Fibroblast of villous mesenchyme (primary cell): ENCODE results near the gene ALKBH7. TPM values are rescaled to one million over a fixed set of nuclear protein-coding genes. Genes with fewer than 3 reads are reported as not detected.
"Not testable (repeated sequence)": the region's sequence is repeated elsewhere in the genome, so short reads cannot be mapped to it uniquely, and the experiment has no call there.

Experiments
- DNase-seq: peaks from one replicate; pipeline ENCODE4 v3.0.0-alpha.2; 2010; ENCODE audit warnings: low read depth
- H3K4me3 ChIP-seq: 2 replicates; pipeline ENCODE4 v1.5.1; 2011; ENCODE audit warnings: low read depth, mild to moderate bottlenecking, low read length
- CTCF ChIP-seq: IDR thresholded peaks from 2 replicates; pipeline ENCODE4 v1.5.1; 2012; ENCODE audit warnings: low read depth, mild to moderate bottlenecking, low read length; ENCODE audit not compliant: insufficient read depth
- total RNA-seq: library from RNA; depleted of rRNA; stranded (reverse); fragments of >200 nt; gene quantifications from 2 replicates; pipeline ENCODE4 v1.2.3, GENCODE V29; 2012

The ALKBH7 gene
- total RNA-seq, 1 donor, result 35.4 TPM

- no peak for DNase-seq
- no peak for TF ChIP-seq CTCF
- peak overlapping the region; percentile 92 for H3K4me3 ChIP-seq
These were observed 19.9 kb downstream of the ALKBH7 start for GRCh38 chr19:6392221-6393073.

- H3K4me3 ChIP-seq, result peak within 1 kb of the TSS; percentile 92
- peak; percentile 7 for TF ChIP-seq CTCF
- peak; percentile 96 for DNase-seq
These were observed 20.7 kb downstream of the ALKBH7 start, which contains the start of gene GTF2F1 for GRCh38 chr19:6393074-6393982. Gene GTF2F1 (minus strand): TSS chr19:6393164. CDS start chr19:6392995, 169 bp downstream.

- peak overlapping the region; percentile 92 for H3K4me3 ChIP-seq
- TF ChIP-seq CTCF, result no peak
- DNase-seq, result no peak
These were observed 21.4 kb downstream of the ALKBH7 start for GRCh38 chr19:6393983-6394412.

GRCh38 chr19:6394831-6395230, 22.2 kb downstream of the ALKBH7 start:
- no peak for TF ChIP-seq CTCF
- DNase-seq, result no peak
- no peak overlapping the region for H3K4me3 ChIP-seq

GRCh38 chr19:6396305-6396704, 23.7 kb downstream of the ALKBH7 start:
- no peak for DNase-seq

DNA sequence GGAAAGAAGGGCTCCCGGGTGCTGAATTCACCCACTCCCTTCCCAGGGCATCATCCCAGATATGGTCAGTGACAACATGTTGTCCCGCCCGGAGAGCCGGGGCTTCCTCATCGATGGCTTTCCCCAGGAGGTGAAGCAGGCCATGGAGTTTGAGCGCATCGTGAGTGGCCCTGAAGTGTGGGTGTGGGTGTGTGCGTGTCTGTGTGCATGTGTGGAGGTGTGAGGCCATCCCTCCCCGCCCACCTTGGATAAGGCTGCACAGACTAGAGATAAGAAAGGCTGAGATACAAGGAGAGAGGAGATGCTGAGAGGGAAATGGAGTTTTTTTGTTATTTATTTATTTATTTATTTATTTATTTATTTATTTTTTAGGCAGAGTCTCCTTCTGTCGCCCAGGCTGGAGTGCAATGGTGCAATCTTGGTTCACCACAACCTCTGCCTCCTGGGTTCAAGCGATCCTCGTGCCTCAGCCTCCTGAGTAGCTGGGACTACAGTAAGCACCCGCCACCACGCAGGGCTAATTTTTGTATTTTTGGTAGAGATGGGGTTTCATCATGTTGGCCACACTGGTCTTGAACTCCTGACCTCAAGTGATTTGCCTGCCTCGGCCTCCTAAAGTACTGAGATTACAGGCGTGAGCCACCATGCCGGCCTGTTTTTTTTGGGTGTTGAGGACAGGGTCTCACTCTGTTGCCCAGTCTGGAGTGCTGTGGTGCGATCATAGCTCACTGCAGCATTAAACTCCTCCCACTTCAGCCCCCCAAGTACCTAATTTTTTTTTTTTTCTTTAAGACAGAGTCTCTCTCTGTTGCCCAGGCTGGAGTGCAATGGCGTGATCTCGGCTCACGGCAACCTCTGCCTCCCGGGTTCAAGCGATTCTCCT, 27.7 kb downstream of the ALKBH7 start:
- not testable (repeated sequence) for DNase-seq

More at GRCh38 chr19:6396305-6396704, 23.7 kb downstream of the ALKBH7 start:
- TF ChIP-seq CTCF, result no peak
- H3K4me3 ChIP-seq, result no peak overlapping the region

More for the DNA sequence above, 27.7 kb downstream of the ALKBH7 start:
- not testable (repeated sequence) for H3K4me3 ChIP-seq
